ENCODE data around the gene KCTD12.

GRCh38 chr13:76861859-76862258 lies 24.3 kb downstream of the KCTD12 start:
- TF ChIP-seq EZH2 (IDR thresholded peaks at IDR 0.05), result no peak
- TF ChIP-seq POLR2AphosphoS5 (IDR thresholded peaks at IDR 0.05; ENCODE audit: borderline replicate concordance, low read depth, low read length), result no peak
